Right renal pelvis (tissue), 4 donors: ENCODE results near the gene PSMB5. TPM values are rescaled to one million over a fixed set of nuclear protein-coding genes. Genes with fewer than 3 reads are reported as not detected.

Experiments used
- DNase-seq, 4 donors: peaks; one replicate each; pipeline ENCODE4 v3.0.0-alpha.2; 2013; ENCODE audit warnings: low read depth in 4 of 4, low spot score in 3 of 4, missing footprints in 1 of 4
- polyA plus RNA-seq, 4 donors: library from polyadenylated mRNA; unstranded; fragments of 120-200 nt; gene quantifications; one replicate each; pipeline ENCODE4 v1.2.1, GENCODE V29; 2013; ENCODE audit not compliant: insufficient read length in 4 of 4

PSMB5 gene
- polyA plus RNA-seq, 4 donors: 188 to 243 (median 217) TPM

DNA sequence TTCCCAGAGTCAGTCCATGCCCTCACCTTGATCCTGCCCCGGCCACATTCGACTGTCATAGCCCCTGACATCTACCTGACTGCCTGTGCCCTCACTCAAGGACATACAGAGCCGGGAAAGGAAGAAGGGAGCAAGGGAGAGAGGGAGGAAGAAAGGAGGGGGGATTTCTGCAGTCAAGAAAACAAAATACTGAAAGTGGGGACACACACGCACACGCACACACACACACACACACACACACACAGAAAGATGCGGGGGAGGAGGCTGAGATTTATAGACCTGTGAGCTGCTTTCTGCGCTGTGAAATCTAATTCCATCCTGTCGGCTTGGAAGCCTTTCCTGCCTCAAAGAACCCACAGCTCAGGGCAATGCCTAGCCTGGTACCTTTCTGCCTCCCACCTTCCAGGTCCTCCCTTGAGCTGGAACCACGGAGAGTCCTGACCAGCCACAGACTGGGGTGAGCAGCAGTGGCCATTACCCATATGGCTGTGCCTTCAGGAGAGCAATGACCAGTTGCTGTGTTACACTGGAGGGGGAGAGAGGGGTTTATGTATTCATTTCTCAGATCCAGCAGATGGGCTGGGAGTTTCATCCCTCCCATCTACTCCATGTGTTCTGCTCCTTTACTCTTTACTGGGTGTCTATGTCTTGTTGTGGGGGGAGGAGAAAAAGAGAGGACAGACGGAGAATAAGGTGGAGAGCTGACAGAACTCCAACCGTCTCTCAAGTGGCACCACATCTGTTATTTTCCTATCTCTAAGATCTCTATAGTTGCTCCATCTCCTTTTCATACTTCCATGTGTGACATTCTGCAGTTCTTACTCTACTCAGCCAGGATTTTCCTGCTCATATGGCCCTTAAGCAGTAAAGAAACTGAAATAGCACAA is 37.7 kb downstream of the PSMB5 start:
- DNase-seq: no peak

- DNase-seq: no peak
These were observed 38.6 kb downstream of the PSMB5 start for GRCh38 chr14:22995889-22996625.

DNA sequence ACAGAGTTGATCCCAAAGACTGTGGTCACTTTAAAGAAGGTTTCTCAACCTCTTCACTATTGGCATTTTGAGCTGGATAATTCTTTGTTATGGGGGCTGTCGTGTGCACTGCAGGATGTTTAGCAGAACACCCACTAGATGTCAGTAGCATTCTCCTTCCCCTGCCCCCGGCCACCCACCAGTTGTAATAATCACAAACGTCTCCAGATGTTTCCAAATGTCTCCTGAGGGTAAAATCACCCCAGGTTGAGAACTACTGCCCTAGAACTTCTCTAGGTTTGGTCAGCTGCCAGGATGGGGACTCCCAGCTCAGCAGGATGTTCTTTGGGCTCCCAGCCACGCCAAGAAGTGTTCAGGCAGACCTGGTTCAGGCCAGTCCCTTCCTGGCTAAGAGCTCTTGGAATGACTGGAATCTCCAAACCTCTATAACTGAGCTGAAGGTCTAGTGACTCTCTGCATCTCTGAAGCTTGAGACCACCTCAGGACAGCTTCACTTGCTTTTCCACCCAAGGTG is 39.9 kb downstream of the PSMB5 start:
- DNase-seq: no peak

GRCh38 chr14:22993517-22993916 is 41.2 kb downstream of the PSMB5 start:
- DNase-seq: no peak

- DNase-seq: no peak
These were observed 42.8 kb downstream of the PSMB5 start for GRCh38 chr14:22991852-22992251.

- DNase-seq: no peak
These were observed 47.4 kb downstream of the PSMB5 start for GRCh38 chr14:22987291-22987690.

DNA sequence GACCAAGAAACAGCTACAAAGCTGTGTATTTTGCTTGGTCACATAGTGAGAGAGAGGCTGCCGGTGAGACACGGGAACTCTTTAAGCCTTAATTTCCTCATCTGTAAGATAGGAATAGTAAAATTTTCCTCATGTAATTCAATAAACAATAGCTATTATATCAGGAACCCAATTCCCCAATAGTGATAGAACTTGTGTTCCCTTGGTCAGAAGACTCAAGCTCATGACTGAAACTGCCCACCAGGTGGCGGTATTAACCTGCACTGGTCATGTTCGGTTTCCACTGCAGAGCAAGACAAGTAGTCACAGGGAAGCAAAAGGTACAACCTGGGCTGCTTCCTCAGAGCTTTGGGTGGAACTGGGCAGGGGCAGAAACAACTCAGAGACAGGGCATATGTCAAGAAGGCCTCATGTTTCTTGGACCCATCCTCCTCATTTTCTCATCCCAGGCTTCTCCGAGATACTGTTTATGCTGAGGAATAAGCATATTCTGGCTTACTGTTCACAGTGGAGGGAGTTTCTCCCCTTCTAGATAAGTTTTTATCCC is 48.1 kb downstream of the PSMB5 start:
- peak in 2 of 4 donors; percentile 87 to 90 for DNase-seq

- DNase-seq: no peak
These were observed 48.7 kb downstream of the PSMB5 start for GRCh38 chr14:22985894-22986507.

GRCh38 chr14:22984959-22985658 is 49.6 kb downstream of the PSMB5 start:
- DNase-seq: no peak

DNA sequence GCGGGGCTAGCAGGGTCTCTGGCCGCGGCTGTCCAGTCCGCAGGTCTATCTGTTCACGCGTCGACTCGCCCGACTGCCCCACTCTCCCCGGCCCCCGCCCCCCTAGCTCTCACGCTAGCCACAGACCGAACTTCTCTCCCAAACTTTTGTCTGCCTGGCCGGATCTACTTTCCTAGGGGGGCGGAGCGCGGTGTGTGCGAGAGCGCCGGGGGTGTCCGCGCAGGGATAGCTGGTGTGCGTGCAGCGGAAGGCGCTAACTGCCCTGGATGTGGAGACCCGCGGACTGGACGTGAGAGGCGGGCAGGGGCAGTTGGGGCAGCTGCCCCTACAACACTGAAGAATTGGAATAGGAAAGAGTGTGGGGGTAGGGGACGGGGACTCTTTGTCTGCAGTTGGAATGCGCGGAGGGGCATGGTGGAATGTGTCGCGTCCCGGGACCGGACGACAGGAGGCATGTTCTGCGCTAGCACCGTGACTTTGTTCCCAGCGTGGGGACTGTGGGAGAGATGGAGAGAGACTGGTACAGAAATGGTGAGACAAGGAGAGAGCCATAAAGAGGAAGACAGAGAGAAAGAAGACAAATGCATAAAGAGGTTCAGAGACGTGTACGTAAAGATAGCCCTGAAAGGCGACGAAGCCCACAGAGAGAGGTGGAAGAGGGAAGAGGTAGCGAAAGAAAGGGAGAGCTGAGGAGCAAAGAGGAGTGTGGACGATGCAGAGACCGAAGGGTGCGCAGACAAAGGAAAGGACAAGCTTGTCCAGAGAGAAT is 52.0 kb downstream of the PSMB5 start, which contains the start of gene AJUBA:
Gene AJUBA, minus strand, starts transcription at position 75 of the 769 bp plus-strand sequence. CDS start 285 bp downstream, outside the sequence.
- peak in 3 of 4 donors; percentile 88 to 94 (median 90) for DNase-seq

DNA sequence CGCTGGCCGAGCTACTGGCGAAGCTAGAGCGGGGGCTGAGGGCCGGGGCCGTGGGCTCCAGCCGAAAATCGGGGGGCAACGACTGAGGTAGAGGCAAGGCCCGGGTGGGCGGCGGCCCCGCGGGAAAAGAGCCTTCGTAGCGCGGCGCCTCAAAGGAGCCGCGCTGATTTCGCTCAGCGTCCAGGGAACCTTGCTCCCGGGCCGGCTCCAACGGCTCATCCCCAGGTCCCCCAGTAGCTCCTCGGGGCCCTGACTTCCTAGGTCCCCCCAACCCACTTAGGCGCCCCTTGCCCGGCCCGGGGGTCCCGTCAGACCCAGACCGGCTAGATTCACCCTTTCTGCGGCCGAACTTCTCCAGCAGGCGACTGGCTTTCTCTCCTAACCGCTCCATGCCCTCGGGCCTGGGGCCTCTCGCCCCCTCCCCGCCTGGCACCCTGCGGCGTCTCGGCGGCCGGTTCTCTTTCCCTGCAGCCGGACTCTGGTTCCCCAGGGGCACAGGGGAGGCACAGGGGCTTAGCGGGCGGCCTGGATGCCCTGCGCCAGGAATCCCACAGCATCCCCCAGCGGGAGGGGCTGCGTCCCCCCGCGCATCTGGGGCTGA is 52.7 kb downstream of the PSMB5 start:
- no peak for DNase-seq

GRCh38 chr14:22981090-22981875 is 53.4 kb downstream of the PSMB5 start:
- DNase-seq: no peak

- DNase-seq: no peak
These were observed 54.0 kb downstream of the PSMB5 start for GRCh38 chr14:22980672-22981089.

- no peak for DNase-seq
These were observed 54.8 kb downstream of the PSMB5 start for GRCh38 chr14:22979748-22980392.

GRCh38 chr14:22978981-22979671 is 55.6 kb downstream of the PSMB5 start:
- no peak for DNase-seq

DNA sequence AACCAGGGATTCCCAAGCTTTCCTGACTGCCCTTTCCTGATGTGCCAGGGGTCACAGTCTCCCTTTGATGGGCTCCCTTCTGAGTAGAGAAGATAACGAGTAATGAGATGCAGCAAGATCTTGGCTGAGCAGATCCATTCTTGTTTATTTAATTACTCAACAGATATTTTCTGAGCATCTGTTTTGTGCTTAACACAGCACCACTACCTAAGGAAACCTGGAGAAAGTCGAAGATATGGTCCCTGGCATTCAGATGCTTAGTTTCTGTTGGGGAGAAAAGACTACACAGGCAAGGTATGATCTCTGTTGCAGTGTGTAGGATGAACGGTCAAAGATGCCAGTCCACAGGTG is 56.2 kb downstream of the PSMB5 start:
- DNase-seq: no peak
